GM21786 (cell line): ENCODE results near the gene RASGEF1C.

ENCODE experiments used
- ATAC-seq: cut with Tn5 transposase; IDR thresholded peaks from one replicate; pipeline ENCODE4 v1.9.1; 2021; ENCODE audit not compliant: unreplicated experiment

Gene RASGEF1C

GRCh38 chr5:180068519-180069090 lies 140.4 kb downstream of the RASGEF1C start:
- no peak for ATAC-seq

GRCh38 chr5:180067986-180068385 lies 141.0 kb downstream of the RASGEF1C start:
- ATAC-seq = no peak

GRCh38 chr5:180060192-180060591 lies 148.8 kb downstream of the RASGEF1C start:
- no peak for ATAC-seq

GRCh38 chr5:180059326-180059725 lies 149.7 kb downstream of the RASGEF1C start:
- ATAC-seq = no peak

GRCh38 chr5:180056153-180056552 lies 152.9 kb downstream of the RASGEF1C start:
- ATAC-seq = no peak

- ATAC-seq = no peak
These were observed 154.8 kb downstream of the RASGEF1C start for GRCh38 chr5:180054226-180054625.

GRCh38 chr5:180053061-180053602 lies 155.9 kb downstream of the RASGEF1C start:
- ATAC-seq = no peak

- no peak for ATAC-seq
These were observed 156.7 kb downstream of the RASGEF1C start for GRCh38 chr5:180052211-180052818.
